Liver (tissue), 9 donors: ENCODE measurements around the gene PPARA. TPM values are rescaled to one million over a fixed set of nuclear protein-coding genes. Genes with fewer than 3 reads are reported as not detected.

Experiments used
- DNase-seq: peaks from one replicate; pipeline ENCODE4 v3.0.0-alpha.2; 2017; ENCODE audit warnings: low spot score
- H3K27ac ChIP-seq, 2 donors: one replicate each; pipeline ENCODE4 v1.7.0; 2013; ENCODE audit warnings: inconsistent platforms in 2 of 2, low read length in 2 of 2, control low read depth in 1 of 2, low read depth in 1 of 2, mild to moderate bottlenecking in 1 of 2
- H3K27me3 ChIP-seq, 4 donors: one replicate each; pipeline versions ENCODE4 v1.6.1 to v1.7.0; 2013; ENCODE audit warnings: low read length in 3 of 4, inconsistent platforms in 1 of 4, mild to moderate bottlenecking in 1 of 4, moderate library complexity in 1 of 4; ENCODE audit not compliant: control insufficient read depth in 4 of 4, insufficient read depth in 4 of 4
- H3K36me3 ChIP-seq, 4 donors: one replicate each; pipeline versions ENCODE4 v1.6.1 to v1.7.0; 2013; ENCODE audit warnings: low read length in 3 of 4, mild to moderate bottlenecking in 3 of 4, low read depth in 1 of 4, moderate library complexity in 1 of 4; ENCODE audit not compliant: control insufficient read depth in 4 of 4, insufficient read depth in 3 of 4
- H3K4me1 ChIP-seq, 4 donors: one replicate each; pipeline versions ENCODE4 v1.6.1 to v1.7.0; 2013; ENCODE audit warnings: low read length in 3 of 4, mild to moderate bottlenecking in 3 of 4, moderate library complexity in 1 of 4; ENCODE audit not compliant: control insufficient read depth in 4 of 4, insufficient read depth in 4 of 4
- H3K4me3 ChIP-seq, 3 donors: one replicate each; pipeline versions ENCODE4 v1.6.1 to v1.7.0; 2013; ENCODE audit warnings: low read length in 3 of 3, control low read depth in 1 of 3, low read depth in 1 of 3, mild to moderate bottlenecking in 1 of 3
- H3K9ac ChIP-seq, 2 donors: one replicate each; pipeline ENCODE4 v1.7.0; 2013; ENCODE audit warnings: low read length in 2 of 2, mild to moderate bottlenecking in 2 of 2, moderate library complexity in 2 of 2, control low read depth in 1 of 2, low read depth in 1 of 2
- H3K9me3 ChIP-seq, 4 donors: one replicate each; pipeline versions ENCODE4 v1.6.1 to v1.7.0; 2013; ENCODE audit warnings: low read length in 3 of 4; ENCODE audit not compliant: control insufficient read depth in 4 of 4
- ATF3 ChIP-seq: IDR thresholded peaks from 2 replicates; pipeline ENCODE4 v1.6.1; 2016; ENCODE audit warnings: antibody characterized with exemption
- CTCF ChIP-seq: fragments of 150-350 bp; IDR thresholded peaks from 2 replicates; pipeline ENCODE4 v1.5.1; 2017; ENCODE audit warnings: improper control_type of control experiment, low read depth, low read length; ENCODE audit not compliant: missing input control
- EGR1 ChIP-seq, 2 donors: IDR thresholded peaks; 2 replicates each; pipeline ENCODE4 v1.6.1; 2016 to 2018; ENCODE audit warnings: antibody characterized with exemption in 2 of 2, low read depth in 2 of 2
- FOXA1 ChIP-seq: IDR thresholded peaks from 2 replicates; pipeline ENCODE4 v1.6.1; 2016; ENCODE audit warnings: antibody characterized with exemption
- FOXA2 ChIP-seq: IDR thresholded peaks from 2 replicates; pipeline ENCODE4 v1.6.1; 2016; ENCODE audit warnings: antibody characterized with exemption
- GABPA ChIP-seq, 2 donors: IDR thresholded peaks in 1 of 2; conservative IDR thresholded peaks in 1 of 2; 2 replicates each; pipeline ENCODE4 v1.6.1; 2016; ENCODE audit warnings: antibody characterized with exemption in 2 of 2, mild to moderate bottlenecking in 1 of 2, moderate library complexity in 1 of 2
- HNF4A ChIP-seq, 2 donors: conservative IDR thresholded peaks; 2 replicates each; pipeline ENCODE4 v1.6.1; 2016; ENCODE audit warnings: antibody characterized with exemption in 2 of 2, mild to moderate bottlenecking in 2 of 2
- HNF4G ChIP-seq: IDR thresholded peaks from 2 replicates; pipeline ENCODE4 v1.6.1; 2016; ENCODE audit warnings: antibody characterized with exemption
- JUND ChIP-seq, 2 donors: IDR thresholded peaks; 2 replicates each; pipeline ENCODE4 v1.6.1; 2016; ENCODE audit warnings: antibody characterized with exemption in 2 of 2
- MAX ChIP-seq: IDR thresholded peaks from 2 replicates; pipeline ENCODE4 v1.6.1; 2016; ENCODE audit warnings: antibody characterized with exemption
- NR2F2 ChIP-seq: IDR thresholded peaks from 2 replicates; pipeline ENCODE4 v1.6.1; 2016; ENCODE audit warnings: antibody characterized with exemption
- RAD21 ChIP-seq, 2 donors: IDR thresholded peaks; 2 replicates each; pipeline ENCODE4 v1.6.1; 2016; ENCODE audit warnings: antibody characterized with exemption in 2 of 2, mild to moderate bottlenecking in 2 of 2
- REST ChIP-seq: IDR thresholded peaks from 2 replicates; pipeline ENCODE4 v1.6.1; 2016; ENCODE audit warnings: antibody characterized with exemption, mild to moderate bottlenecking
- RXRA ChIP-seq, 2 donors: IDR thresholded peaks; 2 replicates each; pipeline ENCODE4 v1.6.1; 2017 to 2018; ENCODE audit warnings: antibody characterized with exemption in 2 of 2, mild to moderate bottlenecking in 1 of 2
- SP1 ChIP-seq: IDR thresholded peaks from 2 replicates; pipeline ENCODE4 v1.6.1; 2018; ENCODE audit warnings: antibody characterized with exemption, mild to moderate bottlenecking
- TAF1 ChIP-seq: conservative IDR thresholded peaks from 2 replicates; pipeline ENCODE4 v1.6.1; 2016; ENCODE audit warnings: antibody characterized with exemption, mild to moderate bottlenecking
- YY1 ChIP-seq: IDR thresholded peaks from 2 replicates; pipeline ENCODE4 v1.6.1; 2016; ENCODE audit warnings: antibody characterized with exemption, mild to moderate bottlenecking
- ZBTB33 ChIP-seq: IDR thresholded peaks from 2 replicates; pipeline ENCODE4 v1.6.1; 2016; ENCODE audit warnings: antibody characterized with exemption
- WGBS: extraction: QIAGEN DNeasy Blood & Tissue Kit; methylation state at CpG from one replicate; pipeline ENCODE4 v1.1.7; 2013; 5-methylcytosine and 5-hydroxymethylcytosine counted together
- polyA plus RNA-seq, 2 donors: library from polyadenylated mRNA; stranded (reverse) in 1 of 2; unstranded in 1 of 2; fragments of 200-250 nt in 1 of 2; fragments of >200 nt in 1 of 2; fragmentation: Nextera tagmentation in 1 of 2; extraction: Ambion mirVana in 1 of 2; gene quantifications; one replicate each; pipeline versions ENCODE4 v1.2.1 to v1.2.3, GENCODE V29; 2013 to 2015
- total RNA-seq, 2 donors: library from RNA; depleted of rRNA; stranded (reverse); fragments of >200 nt; gene quantifications; one replicate each; pipeline ENCODE4 v1.2.3, GENCODE V29; 2014
- donor health status: healthy.
- donor health status: healthy.
- donor health status: healthy.
- donor health status: healthy.
- donor health status: healthy.

The PPARA gene
- total and polyA plus RNA-seq, 4 donors: 31.2 to 78.8 (median 41.3) TPM

- Histone ChIP-seq H3K27ac (no peak overlapping the region), H3K27me3 (no peaks in the 10 kb centered on the region), H3K4me1 (peaks cover 0 to 12% (median 9%) of the 10 kb centered on the region in 4 donors), H3K9ac (no peak overlapping the region), H3K36me3 (no peaks in the 10 kb centered on the region), H3K9me3 (no peaks in the 10 kb centered on the region), H3K4me3 (no peak overlapping the region)
- DNase-seq: no peak
- 74% methylated on average over 19 of the region's 19 CpGs for WGBS
- TF ChIP-seq CTCF: no peak
- no peak for TF ChIP-seq JUND (IDR thresholded peaks at IDR 0.05)
- TF ChIP-seq RXRA (IDR thresholded peaks at IDR 0.05): no peak
- TF ChIP-seq NR2F2: no peak
- no peak for TF ChIP-seq MAX
- no peak for TF ChIP-seq HNF4G
- TF ChIP-seq GABPA (IDR thresholded peaks at IDR 0.05 in 1 of 2, conservative IDR thresholded peaks at IDR 0.05 in 1 of 2): no peak
- TF ChIP-seq YY1: no peak
- TF ChIP-seq REST: no peak
- TF ChIP-seq EGR1 (IDR thresholded peaks at IDR 0.05; ENCODE audit: low read depth in 2 of 2): no peak
- TF ChIP-seq FOXA1: no peak
- no peak for TF ChIP-seq FOXA2
- no peak for TF ChIP-seq SP1
- no peak for TF ChIP-seq ATF3
- no peak for TF ChIP-seq RAD21 (IDR thresholded peaks at IDR 0.05)
- no peak for TF ChIP-seq TAF1
- TF ChIP-seq HNF4A (conservative IDR thresholded peaks at IDR 0.05): no peak
- TF ChIP-seq ZBTB33: no peak
Observed at GRCh38 chr22:46122980-46123693, 27.2 kb upstream of the PPARA start.
